CD14-positive monocyte (primary cell): Measurements from ENCODE around the gene TMEM212. TPM values are rescaled to one million over a fixed set of nuclear protein-coding genes. Genes with fewer than 3 reads are reported as not detected.
A peak's percentile ranks its signal among the peaks of the same experiment; 100 is the strongest.

ENCODE experiments used
- DNase-seq, 3 donors: peaks; one replicate each; pipeline ENCODE4 v3.0.0-alpha.2; 2011 to 2022
- H2AFZ ChIP-seq: 2 replicates; pipeline ENCODE4 v1.6.0; 2012; ENCODE audit warnings: mild to moderate bottlenecking, low read depth, low read length, inconsistent platforms; ENCODE audit not compliant: insufficient read depth, poor library complexity, severe bottlenecking
- H3K27ac ChIP-seq, 2 donors: 1 replicate in 1 of 2; 2 replicates in 1 of 2; pipeline ENCODE4 v1.5.1; 2012 to 2013; ENCODE audit warnings: low read length in 2 of 2, control low read depth in 1 of 2, inconsistent platforms in 1 of 2, low read depth in 1 of 2, mild to moderate bottlenecking in 1 of 2
- H3K27me3 ChIP-seq, 2 donors: one replicate each; pipeline versions ENCODE4 v1.6.0 to v1.6.1; 2011 to 2013; ENCODE audit warnings: low read length in 2 of 2; ENCODE audit not compliant: control insufficient read depth in 2 of 2, insufficient read depth in 2 of 2
- H3K36me3 ChIP-seq, 2 donors: replicated peaks in 1 of 2; 1 replicate in 1 of 2; 2 replicates in 1 of 2; pipeline versions ENCODE4 v1.5.1 to v1.6.1; 2012 to 2013; ENCODE audit warnings: low read length in 2 of 2, control low read depth in 1 of 2, inconsistent platforms in 1 of 2, mild to moderate bottlenecking in 1 of 2; ENCODE audit not compliant: insufficient read depth in 2 of 2, control insufficient read depth in 1 of 2
- H3K4me1 ChIP-seq, 2 donors: 1 replicate in 1 of 2; 2 replicates in 1 of 2; pipeline versions ENCODE4 v1.5.1 to v1.6.1; 2012 to 2013; ENCODE audit warnings: low read length in 2 of 2, control low read depth in 1 of 2, inconsistent platforms in 1 of 2, mild to moderate bottlenecking in 1 of 2, moderate library complexity in 1 of 2; ENCODE audit not compliant: insufficient read depth in 2 of 2, control insufficient read depth in 1 of 2
- H3K4me2 ChIP-seq: replicated peaks from 2 replicates; pipeline ENCODE3; 2012; ENCODE audit warnings: low read length, moderate library complexity, mild to moderate bottlenecking; ENCODE audit not compliant: poor library complexity, severe bottlenecking; ENCODE audit errors: extremely low read depth
- H3K4me3 ChIP-seq, 3 experiments: fragments of 200-600 bp in 1 of 3; sonication (generic) in 1 of 3; replicated peaks in 1 of 3; 1 replicate in 2 of 3; 2 replicates in 1 of 3; pipeline ENCODE4 v1.5.1; 2011 to 2013; ENCODE audit warnings: low read length in 3 of 3, mild to moderate bottlenecking in 3 of 3, control low read depth in 2 of 3, low read depth in 2 of 3, inconsistent platforms in 1 of 3, moderate library complexity in 1 of 3
- H3K79me2 ChIP-seq: 2 replicates; pipeline ENCODE4 v1.6.0; 2012; ENCODE audit warnings: mild to moderate bottlenecking, control low read depth, inconsistent platforms, low read length, moderate library complexity; ENCODE audit not compliant: insufficient read depth
- H3K9ac ChIP-seq: 2 replicates; pipeline ENCODE4 v1.6.0; 2017; ENCODE audit warnings: low read length, mild to moderate bottlenecking; ENCODE audit not compliant: insufficient read depth, poor library complexity, severe bottlenecking
- H3K9me3 ChIP-seq, 2 donors: replicated peaks in 1 of 2; 1 replicate in 1 of 2; 2 replicates in 1 of 2; pipeline versions ENCODE4 v1.5.1 to v1.6.1; 2012 to 2013; ENCODE audit warnings: low read length in 2 of 2, control low read depth in 1 of 2; ENCODE audit not compliant: control insufficient read depth in 1 of 2, insufficient read depth in 1 of 2
- H4K20me1 ChIP-seq: 2 replicates; pipeline ENCODE4 v1.6.0; 2012; ENCODE audit warnings: mild to moderate bottlenecking, low read length, control low read depth, moderate library complexity; ENCODE audit not compliant: insufficient read depth
- H3K27ac Mint-ChIP-seq, 7 donors: one replicate each; pipeline ENCODE4 v1.8.0; 2020; ENCODE audit warnings: mild to moderate bottlenecking in 7 of 7, mixed read lengths in 7 of 7, moderate library complexity in 6 of 7, inconsistent platforms in 2 of 7
- H3K27me3 Mint-ChIP-seq, 3 donors: one replicate each; pipeline ENCODE4 v1.8.0; 2021 to 2022; ENCODE audit warnings: low read depth in 3 of 3, mild to moderate bottlenecking in 3 of 3, mixed read lengths in 3 of 3, moderate library complexity in 3 of 3, inconsistent platforms in 1 of 3
- H3K36me3 Mint-ChIP-seq, 2 donors: one replicate each; pipeline ENCODE4 v1.8.0; 2020; ENCODE audit warnings: mixed read lengths in 2 of 2, inconsistent platforms in 1 of 2, mild to moderate bottlenecking in 1 of 2
- H3K4me1 Mint-ChIP-seq: one replicate; pipeline ENCODE4 v1.8.0; 2020; ENCODE audit warnings: mild to moderate bottlenecking, mixed read lengths
- H3K4me3 Mint-ChIP-seq, 2 donors: one replicate each; pipeline ENCODE4 v1.8.0; 2020; ENCODE audit warnings: mild to moderate bottlenecking in 2 of 2, mixed read lengths in 2 of 2, moderate library complexity in 1 of 2
- H3K9me3 Mint-ChIP-seq, 7 donors: one replicate each; pipeline ENCODE4 v1.8.0; 2020 to 2022; ENCODE audit warnings: mixed read lengths in 7 of 7, mild to moderate bottlenecking in 6 of 7, moderate library complexity in 6 of 7, inconsistent platforms in 2 of 7
- CTCF ChIP-seq: fragments of 200-600 bp; IDR thresholded peaks from one replicate; pipeline ENCODE4 v1.8.0; 2022; ENCODE audit warnings: antibody characterized with exemption, mild to moderate bottlenecking
- WGBS: methylation state at CpG from one replicate; pipeline ENCODE4 v1.1.5; 2013; ENCODE audit warnings: missing lambda C conversion rate; ENCODE audit not compliant: insufficient coverage; 5-methylcytosine and 5-hydroxymethylcytosine counted together
- intact Hi-C, 2 donors: fragments of 100-400 bp; cut with micrococcal nuclease; formaldehyde crosslinking; loops; one replicate each; pipeline versions ENCODE4 v1.15.0 to v1.15.1; 2023
- polyA plus RNA-seq, 3 donors: library from polyadenylated mRNA; depleted of rRNA in 1 of 3; unstranded in 2 of 3; stranded (reverse) in 1 of 3; fragments of 300-500 nt in 2 of 3; fragments of >200 nt in 1 of 3; fragmentation: Illumina TruSeq in 2 of 3; gene quantifications; 1 replicate in 2 of 3; 2 replicates in 1 of 3; pipeline ENCODE4 v1.2.3, GENCODE V29; 2012 to 2021

TMEM212 gene
- polyA plus RNA-seq, 3 donors, result not detected

- 96% methylated on average over 4 of the region's 8 CpGs for WGBS
- peaks cover 0 to 2% (median 0%) of the 10 kb centered on the region in 7 donors for H3K9me3 Mint-ChIP-seq
- Histone ChIP-seq H3K27ac (no peak overlapping the region), H3K4me3 (no peak overlapping the region), H3K9ac (no peak overlapping the region), H3K4me1 (no peaks in the 10 kb centered on the region), H3K36me3 (no peaks in the 10 kb centered on the region), H3K9me3 (no peaks in the 10 kb centered on the region), H4K20me1 (no peaks in the 10 kb centered on the region), H3K79me2 (no peaks in the 10 kb centered on the region), H3K27me3 (no peaks in the 10 kb centered on the region), H3K4me2 (no peak overlapping the region), H2AFZ (no peak overlapping the region)
- H3K27ac Mint-ChIP-seq, result no peak overlapping the region
- no peak for TF ChIP-seq CTCF
- intact Hi-C loops, result no loop called here
- DNase-seq, result no peak
- no peaks in the 10 kb centered on the region for H3K27me3 Mint-ChIP-seq
- no peaks in the 10 kb centered on the region for H3K36me3 Mint-ChIP-seq
- peaks cover 3% of the 10 kb centered on the region for H3K4me1 Mint-ChIP-seq
- H3K4me3 Mint-ChIP-seq, result no peak overlapping the region
Measured at GRCh38 chr3:171871392-171872274, 28.5 kb downstream of the TMEM212 start.

- Mint-ChIP-seq H3K36me3 (no peaks in the 10 kb centered on the region), H3K27me3 (no peaks in the 10 kb centered on the region), H3K4me1 (peaks cover 3% of the 10 kb centered on the region), H3K27ac (no peak overlapping the region), H3K4me3 (no peak overlapping the region), H3K9me3 (no peaks in the 10 kb centered on the region)
- no CpG with 5 or more reads among the region's 1 CpG for WGBS
- Histone ChIP-seq H3K36me3 (no peaks in the 10 kb centered on the region), H3K27me3 (no peaks in the 10 kb centered on the region), H3K4me2 (no peak overlapping the region), H3K79me2 (no peaks in the 10 kb centered on the region), H3K9me3 (no peaks in the 10 kb centered on the region), H3K9ac (no peak overlapping the region), H4K20me1 (no peaks in the 10 kb centered on the region), H2AFZ (no peak overlapping the region), H3K4me3 (no peak overlapping the region), H3K27ac (no peak overlapping the region), H3K4me1 (no peaks in the 10 kb centered on the region)
- no peak for TF ChIP-seq CTCF
- peak; percentile 5 to 46 (median 10) for DNase-seq
- intact Hi-C loops, result no loop called here
Measured at GRCh38 chr3:171873580-171873979, 30.4 kb downstream of the TMEM212 start.
